Activated CD4-positive, alpha-beta T cell treated with anti-CD3 and anti-CD28 coated beads, Interleukin-2, amount 10 ng/mL, durations not matched to agents 7 days and 5 days (primary cell): ENCODE data around the gene SERPINA1. TPM values are rescaled to one million over a fixed set of nuclear protein-coding genes. Genes with fewer than 3 reads are reported as not detected.
"Not testable (repeated sequence)": the region's sequence is repeated elsewhere in the genome, so short reads cannot be mapped to it uniquely, and the experiment has no call there.

ENCODE experiments used
- CTCF ChIA-PET: fragments of 350-600 bp; sonication (Branson Sonifier 250); formaldehyde crosslinking; loops from one replicate; lab custom pipeline; 2021; ENCODE audit warnings: antibody characterized with exemption; lab: Charles Lee
- POLR2A ChIA-PET: fragments of 350-600 bp; sonication (Branson Sonifier 250); formaldehyde crosslinking; loops from one replicate; lab custom pipeline; 2021; ENCODE audit warnings: antibody characterized with exemption; lab: Charles Lee
- DNase-seq: peaks from one replicate; pipeline ENCODE4 v3.0.0-alpha.2; 2020
- H3K27ac Mint-ChIP-seq: one replicate; pipeline ENCODE4 v1.8.0; 2021; ENCODE audit warnings: mild to moderate bottlenecking, moderate library complexity, mixed read lengths
- H3K27me3 Mint-ChIP-seq: one replicate; pipeline ENCODE4 v1.8.0; 2021; ENCODE audit warnings: mixed read lengths
- H3K36me3 Mint-ChIP-seq: one replicate; pipeline ENCODE4 v1.8.0; 2021; ENCODE audit warnings: low read depth, mixed read lengths
- H3K4me1 Mint-ChIP-seq: one replicate; pipeline ENCODE4 v1.8.0; 2021; ENCODE audit warnings: mixed read lengths
- H3K4me3 Mint-ChIP-seq: one replicate; pipeline ENCODE4 v1.8.0; 2021; ENCODE audit warnings: mild to moderate bottlenecking, moderate library complexity, mixed read lengths
- H3K9me3 Mint-ChIP-seq: one replicate; pipeline ENCODE4 v1.8.0; 2021; ENCODE audit warnings: mixed read lengths
- total RNA-seq, 2 experiments: library from RNA; stranded (reverse); gene quantifications; one replicate each; pipeline ENCODE4 v1.2.3, GENCODE V29; 2021

Gene SERPINA1
- total RNA-seq, 2 experiments from 2014 or later, result 4.1 to 4.4 TPM

DNA sequence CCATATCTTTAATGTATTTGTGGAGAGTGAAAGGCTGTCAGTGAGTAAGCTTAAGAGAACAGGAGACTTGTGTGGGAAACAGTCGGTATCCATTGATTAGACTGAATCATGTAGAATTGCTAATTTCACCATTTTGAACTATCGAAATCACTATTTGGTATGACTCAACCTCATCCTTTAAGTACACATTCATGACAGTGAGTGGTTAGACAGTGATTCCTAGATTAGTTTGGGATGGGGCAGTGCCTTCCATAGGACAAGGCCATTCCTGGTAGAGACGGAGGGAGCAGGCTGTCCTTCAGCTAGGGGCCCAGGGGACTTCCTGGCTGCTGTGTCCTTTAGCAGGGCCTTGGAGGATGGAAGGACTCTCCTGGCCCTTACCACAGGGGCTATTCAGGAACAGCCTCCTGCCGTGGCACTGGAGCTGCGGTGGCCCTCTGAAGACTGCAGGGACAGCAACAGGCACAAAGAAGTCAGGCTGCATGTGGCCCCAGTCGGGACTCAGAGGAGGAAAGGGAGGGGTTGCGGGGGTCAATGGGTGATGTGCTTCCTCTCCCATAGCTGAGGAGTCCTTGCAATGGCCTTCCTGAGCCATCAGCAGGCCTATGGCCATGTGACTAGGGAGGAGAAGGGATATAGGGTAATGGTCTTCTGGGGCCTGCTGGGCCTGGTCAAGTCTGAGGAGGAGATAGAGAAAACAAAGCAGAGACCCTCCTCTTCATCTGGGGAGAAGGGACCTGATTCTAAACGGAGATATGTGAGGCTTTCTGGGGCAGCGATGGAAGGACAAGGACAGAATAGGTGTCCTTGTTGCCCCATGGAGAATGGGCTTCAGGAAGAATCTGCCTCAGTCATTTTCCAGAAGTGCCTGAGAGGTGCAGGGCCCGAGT, 11.2 kb downstream of the SERPINA1 start:
- POLR2A ChIA-PET, result interaction anchor here (0.7 kb wide), 1 partner anchor 213 kb away, joined by 3 read pairs; no protein-coding TSS in a partner anchor
- Mint-ChIP-seq H3K27ac (peak overlapping the region; percentile 14), H3K4me3 (no peak overlapping the region)

DNA sequence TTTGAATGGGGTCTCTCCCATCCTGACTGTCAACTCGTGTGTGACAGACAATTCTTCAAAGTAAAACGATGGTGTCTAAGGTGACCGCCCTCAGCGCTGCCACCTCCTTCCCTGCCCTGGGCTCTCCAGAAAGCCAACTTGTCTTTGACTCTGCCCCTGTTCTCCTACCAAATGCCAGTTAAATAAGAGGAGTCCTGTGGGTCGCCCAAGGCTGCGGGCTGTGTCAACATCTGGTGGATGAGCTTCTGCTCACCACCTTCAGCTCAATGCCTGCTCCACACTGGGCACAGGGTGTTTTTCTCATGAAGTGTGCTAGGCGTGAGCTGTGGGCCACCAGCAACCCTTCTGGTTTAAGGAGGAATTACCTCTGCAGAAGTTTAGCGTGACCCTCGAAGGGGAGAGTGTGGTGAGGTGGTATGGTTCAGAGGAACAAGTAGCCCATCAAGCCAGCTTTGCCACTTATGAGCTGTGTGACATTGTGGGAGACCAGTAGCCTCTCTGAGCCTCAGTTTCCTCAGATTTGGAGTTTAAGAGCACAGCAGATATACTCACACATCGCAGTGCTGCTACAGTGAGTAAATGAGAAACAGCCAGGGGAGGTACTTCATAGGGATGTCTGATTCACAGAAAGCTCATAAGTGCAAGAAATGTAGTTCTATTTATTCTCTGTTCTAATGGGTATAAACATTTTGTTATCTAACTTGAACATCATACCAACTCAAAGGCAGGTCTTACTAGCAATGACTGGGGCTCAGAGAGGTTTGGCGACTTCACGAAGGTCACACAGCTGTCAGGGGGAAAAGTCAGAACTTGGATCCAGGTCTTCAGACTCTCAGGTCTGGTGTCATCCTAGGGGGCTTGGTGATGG, 12.1 kb downstream of the SERPINA1 start:
- H3K4me1 Mint-ChIP-seq, result no peaks in the 10 kb centered on the region
- CTCF ChIA-PET, result interaction anchor here (0.9 to 1.5 kb wide), 2 partner anchors 9 to 35 kb away, joined by 3 to 4 read pairs; no protein-coding TSS in a partner anchor
- POLR2A ChIA-PET, result no interaction called here
- H3K4me3 Mint-ChIP-seq, result no peak overlapping the region
- no peak overlapping the region for H3K27ac Mint-ChIP-seq
- no peaks in the 10 kb centered on the region for H3K9me3 Mint-ChIP-seq
- DNase-seq, result no peak
- no peaks in the 10 kb centered on the region for H3K27me3 Mint-ChIP-seq
- H3K36me3 Mint-ChIP-seq, result no peaks in the 10 kb centered on the region

More for the DNA sequence above, 11.2 kb downstream of the SERPINA1 start:
- Mint-ChIP-seq H3K9me3 (no peaks in the 10 kb centered on the region), H3K27me3 (no peaks in the 10 kb centered on the region), H3K36me3 (no peaks in the 10 kb centered on the region), H3K4me1 (no peaks in the 10 kb centered on the region)
- no peak for DNase-seq
- CTCF ChIA-PET, result interaction anchor here (0.9 to 1.5 kb wide), 2 partner anchors 8 to 34 kb away, joined by 3 to 4 read pairs; no protein-coding TSS in a partner anchor

DNA sequence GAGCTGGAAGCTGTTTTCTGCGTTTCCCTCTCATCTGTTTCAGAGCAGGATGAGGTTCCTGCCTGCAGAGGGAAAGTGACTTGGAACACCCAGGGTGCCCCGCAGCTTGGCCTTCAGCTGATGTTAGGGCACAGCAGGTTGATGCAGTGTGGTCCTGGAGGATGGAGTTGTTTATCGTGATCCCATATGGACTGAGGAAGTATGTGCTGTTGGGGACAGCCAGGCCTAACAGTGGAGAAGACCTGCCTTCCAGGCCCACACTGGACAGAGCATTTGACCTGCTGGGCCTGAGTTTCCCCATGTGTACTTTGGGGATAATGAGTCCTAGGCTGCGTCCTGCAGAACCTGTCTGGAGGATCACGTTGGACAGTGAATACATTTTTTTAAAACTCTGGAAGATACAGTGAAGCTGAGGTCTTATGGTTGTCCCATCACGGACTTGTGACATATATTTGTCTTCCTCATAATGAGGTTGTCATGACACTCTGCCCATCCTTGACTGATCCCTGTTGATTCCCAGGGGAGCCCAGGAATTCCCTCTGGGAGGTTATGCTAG, 12.8 kb downstream of the SERPINA1 start:
- CTCF ChIA-PET, result interaction anchor here (1.1 to 1.5 kb wide), 2 partner anchors 10 to 11 kb away, joined by 3 to 4 read pairs; no protein-coding TSS in a partner anchor
- POLR2A ChIA-PET, result no interaction called here
- Mint-ChIP-seq H3K9me3 (no peaks in the 10 kb centered on the region), H3K27me3 (no peaks in the 10 kb centered on the region), H3K27ac (no peak overlapping the region), H3K4me3 (no peak overlapping the region), H3K4me1 (no peaks in the 10 kb centered on the region), H3K36me3 (no peaks in the 10 kb centered on the region)
- DNase-seq, result no peak

DNA sequence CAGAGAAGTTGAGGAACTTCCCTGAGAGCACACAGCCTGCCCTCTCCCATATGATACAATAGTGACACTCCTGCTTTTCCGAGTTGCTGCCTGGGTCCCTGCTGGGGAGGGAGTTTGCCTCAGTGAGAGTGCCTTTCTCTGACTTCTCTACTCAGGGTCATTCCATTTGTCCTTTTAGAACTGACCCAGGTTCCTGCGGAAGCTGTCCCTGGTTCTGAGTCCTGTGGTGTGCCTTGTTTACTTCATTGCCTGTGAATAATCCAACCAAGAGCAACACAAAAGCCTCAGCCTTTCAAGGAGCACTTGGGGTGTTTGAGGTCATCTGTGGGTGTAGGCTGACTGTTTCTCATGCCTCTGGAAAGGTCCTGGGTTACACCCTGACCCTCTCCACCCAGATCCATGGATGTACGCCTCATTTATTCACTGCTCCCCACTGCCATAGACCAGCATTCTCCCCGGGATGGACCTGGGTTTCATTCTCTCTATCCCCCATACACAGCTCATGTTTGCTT, 13.6 kb downstream of the SERPINA1 start:
- Mint-ChIP-seq H3K27ac (no peak overlapping the region), H3K4me3 (no peak overlapping the region), H3K4me1 (no peaks in the 10 kb centered on the region), H3K9me3 (no peaks in the 10 kb centered on the region), H3K36me3 (no peaks in the 10 kb centered on the region), H3K27me3 (no peaks in the 10 kb centered on the region)
- ChIA-PET POLR2A (interaction anchor here (0.6 kb wide), 1 partner anchor 16 kb away, joined by 3 read pairs; no protein-coding TSS in a partner anchor), CTCF (interaction anchor here (1.1 to 1.6 kb wide), 2 partner anchors 12 to 16 kb away, joined by 3 to 4 read pairs; no protein-coding TSS in a partner anchor)
- DNase-seq, result no peak

DNA sequence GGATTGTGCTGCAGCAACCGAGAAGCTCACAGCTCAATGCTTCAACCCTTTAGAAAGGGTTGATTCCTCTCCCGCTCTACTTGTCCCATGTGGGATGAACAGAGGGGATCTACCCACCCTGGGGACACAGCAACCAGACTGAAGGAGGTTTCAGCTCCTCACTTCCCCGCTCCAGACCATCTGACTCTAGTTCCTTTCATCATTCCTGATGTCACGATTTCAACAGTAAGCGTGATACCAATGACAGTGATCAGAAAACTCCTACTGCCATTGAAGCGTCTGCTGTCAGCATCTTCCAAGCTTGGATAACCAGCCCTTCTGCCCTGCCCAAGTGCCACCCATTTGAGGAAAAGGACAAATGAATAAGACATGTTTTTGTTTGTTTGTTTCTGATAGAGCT, 14.3 kb downstream of the SERPINA1 start:
- H3K9me3 Mint-ChIP-seq, result no peaks in the 10 kb centered on the region
- no peaks in the 10 kb centered on the region for H3K27me3 Mint-ChIP-seq
- no peaks in the 10 kb centered on the region for H3K36me3 Mint-ChIP-seq
- POLR2A ChIA-PET, result interaction anchor here (0.6 kb wide), 1 partner anchor 16 kb away, joined by 3 read pairs; no protein-coding TSS in a partner anchor
- no peak for DNase-seq
- no peak overlapping the region for H3K4me3 Mint-ChIP-seq
- CTCF ChIA-PET, result interaction anchor here (1.6 kb wide), 1 partner anchor 16 kb away, joined by 4 read pairs; no protein-coding TSS in a partner anchor
- no peak overlapping the region for H3K27ac Mint-ChIP-seq
- H3K4me1 Mint-ChIP-seq, result no peaks in the 10 kb centered on the region

DNA sequence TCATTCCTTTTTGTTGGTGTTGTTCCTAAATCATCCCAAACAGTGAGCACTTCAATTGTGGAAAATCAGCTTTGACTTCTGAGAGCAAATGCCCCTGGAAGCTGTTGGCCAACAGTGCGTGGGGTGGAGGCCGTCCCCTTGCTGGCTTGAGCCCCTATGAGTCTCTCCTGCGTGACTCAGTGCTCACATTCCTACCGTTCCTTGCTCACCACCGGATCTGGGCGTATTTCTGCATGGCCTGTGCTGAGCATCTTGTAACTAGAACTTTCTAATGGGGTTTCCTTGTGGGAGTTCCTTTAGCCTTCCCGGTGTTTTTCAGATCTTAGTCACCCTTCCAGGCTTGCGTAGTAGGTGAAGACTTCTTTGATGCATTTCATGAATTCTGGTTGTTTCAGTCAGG, 14.7 kb downstream of the SERPINA1 start:
- Mint-ChIP-seq H3K9me3 (no peaks in the 10 kb centered on the region), H3K4me1 (no peaks in the 10 kb centered on the region), H3K4me3 (no peak overlapping the region), H3K27ac (no peak overlapping the region), H3K36me3 (no peaks in the 10 kb centered on the region), H3K27me3 (no peaks in the 10 kb centered on the region)
- no peak for DNase-seq
- CTCF ChIA-PET, result interaction anchor here (1.6 kb wide), 1 partner anchor 17 kb away, joined by 4 read pairs; no protein-coding TSS in a partner anchor
- POLR2A ChIA-PET, result no interaction called here

DNA sequence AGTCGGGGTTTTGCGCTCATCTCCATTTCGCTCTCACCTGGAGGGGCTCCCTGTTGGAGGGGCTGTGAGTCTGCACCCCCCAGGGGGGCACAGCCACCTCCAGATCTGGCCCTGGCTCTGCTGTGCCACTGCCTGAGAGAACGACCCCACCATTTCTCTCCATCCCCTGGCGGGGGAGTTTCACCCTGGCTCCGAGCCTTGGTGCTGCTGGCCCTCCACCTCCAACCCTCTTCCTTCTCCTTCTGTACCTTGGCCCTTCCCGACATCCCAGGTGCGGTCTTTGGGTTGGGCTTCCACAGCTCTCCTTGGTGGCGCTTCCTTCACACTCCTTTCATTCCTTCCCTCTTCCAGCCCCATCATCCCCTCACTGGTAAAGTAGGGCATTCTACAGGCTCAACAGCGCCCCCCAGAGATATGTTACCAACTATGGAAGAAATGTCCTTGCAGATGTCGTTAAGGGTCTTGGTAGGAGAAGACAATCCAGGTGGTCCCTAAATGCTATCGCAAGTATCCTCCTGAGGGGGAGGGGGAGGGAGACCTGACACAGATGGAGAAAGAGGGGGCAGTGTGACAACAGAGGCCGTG, 16.3 kb downstream of the SERPINA1 start:
- POLR2A ChIA-PET, result interaction anchor here (0.7 kb wide), 1 partner anchor 11 kb away, joined by 3 read pairs; no protein-coding TSS in a partner anchor
- CTCF ChIA-PET, result no interaction called here
- Mint-ChIP-seq H3K4me1 (no peaks in the 10 kb centered on the region), H3K27me3 (no peaks in the 10 kb centered on the region), H3K27ac (no peak overlapping the region), H3K36me3 (no peaks in the 10 kb centered on the region), H3K9me3 (no peaks in the 10 kb centered on the region), H3K4me3 (no peak overlapping the region)
- no peak for DNase-seq

DNA sequence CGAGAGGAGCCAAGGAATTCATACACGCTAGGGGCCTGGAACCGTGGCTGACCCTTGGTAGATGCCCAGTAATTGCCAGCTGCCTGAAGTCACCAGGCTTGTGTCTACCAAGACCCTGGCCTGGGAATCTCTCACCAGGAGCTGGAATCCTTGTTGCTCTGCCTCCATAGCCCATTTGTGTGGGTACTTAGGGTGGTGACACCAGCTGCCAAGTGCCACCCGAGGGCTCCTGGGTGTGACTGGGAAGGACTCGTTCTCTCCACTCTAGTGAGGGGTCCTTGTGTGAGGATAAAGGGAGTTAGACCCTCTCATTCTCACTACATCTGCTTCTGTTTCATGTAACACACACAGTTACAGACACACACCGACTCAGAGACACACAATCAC, 17.9 kb downstream of the SERPINA1 start:
- CTCF ChIA-PET, result no interaction called here
- H3K4me1 Mint-ChIP-seq, result no peaks in the 10 kb centered on the region
- POLR2A ChIA-PET, result no interaction called here
- H3K36me3 Mint-ChIP-seq, result no peaks in the 10 kb centered on the region
- no peak overlapping the region for H3K27ac Mint-ChIP-seq
- H3K9me3 Mint-ChIP-seq, result no peaks in the 10 kb centered on the region
- H3K27me3 Mint-ChIP-seq, result no peaks in the 10 kb centered on the region
- DNase-seq, result no peak
- H3K4me3 Mint-ChIP-seq, result no peak overlapping the region

DNA sequence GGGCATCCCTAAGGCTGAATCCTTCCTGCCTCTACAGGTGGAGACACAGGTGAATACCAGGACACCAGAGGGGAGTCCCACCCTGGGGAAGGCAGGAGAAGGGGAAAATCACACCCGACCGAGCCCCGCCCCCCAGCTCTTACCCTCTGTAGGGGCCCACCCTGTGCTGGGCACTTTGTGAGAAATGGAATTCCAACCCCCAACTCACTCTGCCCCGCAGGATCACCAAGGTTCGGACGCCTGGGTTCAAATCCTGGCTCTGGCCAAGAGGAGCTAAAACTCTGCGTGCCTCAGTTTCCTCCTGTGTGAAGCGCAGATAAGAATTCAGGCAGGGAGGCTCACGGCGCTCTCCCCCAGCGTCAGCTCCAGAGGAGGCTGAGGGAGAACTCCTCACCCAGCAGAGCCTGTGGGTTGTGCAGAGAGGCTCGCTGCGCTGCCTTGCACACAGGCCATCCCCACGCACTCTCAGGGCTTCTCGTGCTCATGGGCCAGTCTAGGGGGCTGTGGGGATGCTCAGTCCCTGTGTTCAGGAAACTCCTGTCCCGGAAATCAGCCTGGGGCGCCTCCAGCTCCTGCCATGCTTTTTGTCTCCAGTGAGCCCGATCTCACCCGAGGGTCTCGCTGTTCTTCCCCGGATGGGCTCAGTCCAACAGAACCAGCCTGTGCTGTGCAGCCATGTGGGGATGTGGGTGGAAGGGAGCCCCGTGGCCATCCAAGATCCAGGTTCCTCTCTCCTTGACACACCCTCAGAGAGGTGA, 18.5 kb downstream of the SERPINA1 start:
- CTCF ChIA-PET, H3K9me3 Mint-ChIP-seq, H3K27me3 Mint-ChIP-seq, DNase-seq, H3K27ac Mint-ChIP-seq, H3K4me1 Mint-ChIP-seq, POLR2A ChIA-PET, H3K36me3 Mint-ChIP-seq, H3K4me3 Mint-ChIP-seq: not testable (repeated sequence)

DNA sequence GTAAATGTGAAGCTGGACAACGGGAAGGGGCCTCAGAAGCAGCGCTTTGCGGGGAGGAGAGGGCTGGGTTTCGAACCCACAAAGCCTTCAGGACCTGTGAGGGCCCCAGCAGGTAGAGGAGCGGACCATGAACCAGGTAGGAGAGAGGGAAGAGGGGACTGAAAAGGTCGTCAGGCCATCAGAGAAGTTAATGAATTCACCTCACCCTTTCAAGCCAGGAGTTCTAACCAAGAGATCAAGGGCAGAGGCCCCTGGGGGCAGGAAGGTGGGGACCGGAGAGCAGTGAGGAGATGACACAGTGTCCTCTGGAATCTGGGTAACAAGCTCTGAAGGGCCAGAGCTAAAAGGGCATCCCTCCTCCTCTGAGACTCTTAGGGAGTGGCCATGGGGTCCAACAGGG, 19.4 kb downstream of the SERPINA1 start:
- Mint-ChIP-seq H3K36me3 (no peaks in the 10 kb centered on the region), H3K9me3 (no peaks in the 10 kb centered on the region), H3K4me1 (no peaks in the 10 kb centered on the region), H3K27me3 (no peaks in the 10 kb centered on the region), H3K27ac (no peak overlapping the region), H3K4me3 (no peak overlapping the region)
- CTCF ChIA-PET, result interaction anchor here (1.2 kb wide), 1 partner anchor 16 kb away, joined by 3 read pairs; no protein-coding TSS in a partner anchor
- POLR2A ChIA-PET, result interaction anchor here (0.7 kb wide), 1 partner anchor 1965 kb away, joined by 6 read pairs; no protein-coding TSS in a partner anchor
- no peak for DNase-seq

DNA sequence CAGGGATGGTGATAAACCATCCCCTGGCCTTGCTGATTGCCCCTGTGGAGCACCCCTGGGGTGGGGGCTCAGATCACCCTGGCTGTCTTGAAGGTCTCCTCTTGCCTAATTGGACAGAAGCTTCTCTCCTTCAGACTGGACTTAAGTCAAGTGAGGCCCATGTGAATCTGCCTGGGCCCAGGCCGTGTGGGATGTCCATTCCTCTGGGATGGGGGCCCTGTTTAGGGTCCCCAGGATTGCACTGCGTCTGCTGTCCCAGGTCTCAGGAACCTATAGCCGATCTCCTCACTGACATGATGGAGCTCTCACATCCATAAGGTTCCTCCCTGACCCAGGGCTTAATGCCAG, 20.2 kb downstream of the SERPINA1 start:
- H3K27me3 Mint-ChIP-seq, result no peaks in the 10 kb centered on the region
- no peak overlapping the region for H3K27ac Mint-ChIP-seq
- H3K36me3 Mint-ChIP-seq, result no peaks in the 10 kb centered on the region
- no peaks in the 10 kb centered on the region for H3K4me1 Mint-ChIP-seq
- H3K4me3 Mint-ChIP-seq, result no peak overlapping the region
- no peak for DNase-seq
- no peaks in the 10 kb centered on the region for H3K9me3 Mint-ChIP-seq
- POLR2A ChIA-PET, result no interaction called here
- CTCF ChIA-PET, result interaction anchor here (1.2 kb wide), 1 partner anchor 16 kb away, joined by 3 read pairs; no protein-coding TSS in a partner anchor
